Measurements from ENCODE around the gene AGAP1. TPM values are rescaled to one million over a fixed set of nuclear protein-coding genes. Genes with fewer than 3 reads are reported as not detected.

AGAP1 gene
- total RNA-seq, 6 experiments from 2014 or later = 8.1 to 11.2 (median 9.8) TPM

DNA sequence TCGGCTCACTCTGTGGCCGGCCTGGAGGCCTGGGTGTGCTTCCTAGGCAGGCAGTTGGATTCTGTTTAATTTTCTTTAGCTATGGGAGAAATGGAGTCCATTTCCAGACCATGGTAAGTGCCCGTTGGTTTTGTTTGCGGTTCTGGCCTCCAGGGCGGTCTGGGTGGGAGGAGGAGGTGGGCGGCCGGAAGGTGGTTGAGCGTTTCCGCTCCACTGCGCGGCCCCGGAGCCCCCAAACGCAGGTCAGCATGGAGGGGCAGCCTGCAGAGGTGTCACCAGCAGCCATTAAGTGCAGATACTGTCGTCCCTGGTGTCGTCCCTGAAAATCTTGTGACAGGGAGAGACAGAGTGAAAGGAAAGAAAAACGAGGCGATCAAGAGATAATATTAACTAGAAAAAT, 370.5 kb downstream of the AGAP1 start:
- Histone ChIP-seq H3K9me3 (no peaks in the 10 kb centered on the region), H3K4me1 (no peaks in the 10 kb centered on the region), H3K27ac (no peak overlapping the region), H3K27me3 (no peaks in the 10 kb centered on the region), H3K36me3 (no peaks in the 10 kb centered on the region), H3K4me3 (no peak overlapping the region)
- DNase-seq = no peak
- intact Hi-C loops (cut with DNase I) = no loop called here
- WGBS (ENCODE audit: insufficient coverage, low coverage, low lambda C conversion rate, missing lambda C conversion rate) = 50% methylated on average over 12 of the region's 17 CpGs
- no peak for ATAC-seq
- TF ChIP-seq POLR2A (IDR thresholded peaks at IDR 0.05) = no peak

DNA sequence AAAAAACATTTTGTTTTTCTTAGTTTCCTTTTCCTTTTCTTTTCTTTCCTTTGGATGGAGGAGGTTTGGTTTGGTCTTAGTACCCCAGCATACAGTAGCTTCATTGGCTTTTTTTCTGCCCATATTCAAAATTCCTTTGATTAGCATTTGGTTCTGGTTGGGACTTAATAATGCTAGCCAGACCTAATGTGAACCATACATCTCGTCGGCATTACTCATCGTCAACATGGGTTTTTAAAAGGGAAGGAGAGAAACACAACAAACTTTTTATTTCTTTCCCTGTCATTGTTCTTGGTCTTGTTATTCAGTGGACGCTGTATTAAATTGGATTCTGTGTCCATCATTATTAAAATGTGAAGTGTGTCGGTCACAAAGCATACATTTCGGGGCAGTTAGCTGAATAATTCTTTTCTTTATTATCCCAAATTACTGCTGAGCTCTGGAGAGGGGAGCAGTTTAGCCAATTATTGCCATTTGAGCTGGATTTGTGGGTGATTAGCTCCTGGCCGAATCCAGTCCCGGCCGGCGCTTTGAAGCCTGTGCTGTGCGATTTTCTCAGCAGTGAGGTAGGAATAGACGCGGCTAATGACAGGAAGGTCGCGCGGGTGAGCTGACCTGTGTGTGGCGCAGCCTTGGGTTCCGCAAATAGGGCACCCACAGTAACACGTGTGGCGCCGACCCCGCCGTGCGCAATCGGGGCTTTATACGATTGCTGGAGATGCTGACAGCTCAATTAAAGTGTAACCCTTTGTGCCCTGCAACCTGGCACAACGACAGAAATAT, 371.1 kb downstream of the AGAP1 start:
- intact Hi-C loops (cut with DNase I) = no loop called here
- DNase-seq = no peak
- TF ChIP-seq POLR2A (IDR thresholded peaks at IDR 0.05) = no peak
- TF ChIP-seq, protein P1, sequence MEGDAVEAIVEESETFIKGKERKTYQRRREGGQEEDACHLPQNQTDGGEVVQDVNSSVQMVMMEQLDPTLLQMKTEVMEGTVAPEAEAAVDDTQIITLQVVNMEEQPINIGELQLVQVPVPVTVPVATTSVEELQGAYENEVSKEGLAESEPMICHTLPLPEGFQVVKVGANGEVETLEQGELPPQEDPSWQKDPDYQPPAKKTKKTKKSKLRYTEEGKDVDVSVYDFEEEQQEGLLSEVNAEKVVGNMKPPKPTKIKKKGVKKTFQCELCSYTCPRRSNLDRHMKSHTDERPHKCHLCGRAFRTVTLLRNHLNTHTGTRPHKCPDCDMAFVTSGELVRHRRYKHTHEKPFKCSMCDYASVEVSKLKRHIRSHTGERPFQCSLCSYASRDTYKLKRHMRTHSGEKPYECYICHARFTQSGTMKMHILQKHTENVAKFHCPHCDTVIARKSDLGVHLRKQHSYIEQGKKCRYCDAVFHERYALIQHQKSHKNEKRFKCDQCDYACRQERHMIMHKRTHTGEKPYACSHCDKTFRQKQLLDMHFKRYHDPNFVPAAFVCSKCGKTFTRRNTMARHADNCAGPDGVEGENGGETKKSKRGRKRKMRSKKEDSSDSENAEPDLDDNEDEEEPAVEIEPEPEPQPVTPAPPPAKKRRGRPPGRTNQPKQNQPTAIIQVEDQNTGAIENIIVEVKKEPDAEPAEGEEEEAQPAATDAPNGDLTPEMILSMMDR (IDR thresholded peaks at IDR 0.05) = no peak
- no peak overlapping the region for H3K4me3 ChIP-seq
- ATAC-seq = no peak
- H3K4me1 ChIP-seq = no peaks in the 10 kb centered on the region
- H3K27ac ChIP-seq = no peak overlapping the region
- H3K27me3 ChIP-seq = no peaks in the 10 kb centered on the region
- no peaks in the 10 kb centered on the region for H3K9me3 ChIP-seq
- WGBS (ENCODE audit: insufficient coverage, low coverage, low lambda C conversion rate, missing lambda C conversion rate) = 80% methylated on average over 16 of the region's 27 CpGs
- H3K36me3 ChIP-seq = no peaks in the 10 kb centered on the region

- Histone ChIP-seq H3K4me1 (no peaks in the 10 kb centered on the region), H3K9me3 (no peaks in the 10 kb centered on the region), H3K4me3 (no peak overlapping the region), H3K27me3 (no peaks in the 10 kb centered on the region), H3K27ac (no peak overlapping the region), H3K36me3 (no peaks in the 10 kb centered on the region)
- intact Hi-C loops (cut with DNase I) = no loop called here
- no peak for ATAC-seq
- TF ChIP-seq POLR2A (IDR thresholded peaks at IDR 0.05) = no peak
- TF ChIP-seq, protein P1 (IDR thresholded peaks at IDR 0.05) = no peak
- DNase-seq = no peak
- 100% methylated on average over 3 of the region's 4 CpGs for WGBS (ENCODE audit: insufficient coverage, low coverage, low lambda C conversion rate, missing lambda C conversion rate)
These were observed 372.5 kb downstream of the AGAP1 start for GRCh38 chr2:235866373-235866772.

- Histone ChIP-seq H3K4me3 (no peak overlapping the region), H3K36me3 (no peaks in the 10 kb centered on the region), H3K27me3 (no peaks in the 10 kb centered on the region), H3K4me1 (no peaks in the 10 kb centered on the region), H3K27ac (no peak overlapping the region), H3K9me3 (no peaks in the 10 kb centered on the region)
- intact Hi-C loops (cut with DNase I) = no loop called here
- 78% methylated on average over 4 of the region's 16 CpGs for WGBS (ENCODE audit: insufficient coverage, low coverage, low lambda C conversion rate, missing lambda C conversion rate)
- DNase-seq (no peak), ATAC-seq (no peak)
- TF ChIP-seq, protein P1 (IDR thresholded peaks at IDR 0.05) = no peak
- no peak for TF ChIP-seq POLR2A (IDR thresholded peaks at IDR 0.05)
These were observed 374.4 kb downstream of the AGAP1 start for GRCh38 chr2:235868224-235868623.

GRCh38 chr2:235868645-235869044, 374.8 kb downstream of the AGAP1 start:
- DNase-seq = no peak

More at GRCh38 chr2:235868645-235869044, 374.8 kb downstream of the AGAP1 start:
- H3K4me1 ChIP-seq = no peaks in the 10 kb centered on the region
- 97% methylated on average over 2 of the region's 2 CpGs for WGBS (ENCODE audit: insufficient coverage, low coverage, low lambda C conversion rate, missing lambda C conversion rate)
- no peaks in the 10 kb centered on the region for H3K9me3 ChIP-seq
- H3K4me3 ChIP-seq = no peak overlapping the region
- no peaks in the 10 kb centered on the region for H3K36me3 ChIP-seq
- H3K27me3 ChIP-seq = no peaks in the 10 kb centered on the region
- intact Hi-C loops (cut with DNase I) = no loop called here
- no peak overlapping the region for H3K27ac ChIP-seq
- no peak for TF ChIP-seq POLR2A (IDR thresholded peaks at IDR 0.05)
- TF ChIP-seq, protein P1 (IDR thresholded peaks at IDR 0.05) = no peak
- ATAC-seq = no peak

Data from right lobe of liver (tissue), 6 donors.